Nephron (organoid): ENCODE data around the gene DDX59.

ENCODE experiments used
- H3K27ac Mint-ChIP-seq, 3 experiments: 2 replicates each; pipeline ENCODE4 v1.8.0; 2020; ENCODE audit warnings: mixed read lengths in 3 of 3, mild to moderate bottlenecking in 2 of 3, moderate library complexity in 1 of 3
- H3K27me3 Mint-ChIP-seq: 2 replicates; pipeline ENCODE4 v1.8.0; 2021; ENCODE audit warnings: low read depth, mild to moderate bottlenecking, moderate library complexity, mixed read lengths
- H3K36me3 Mint-ChIP-seq: 2 replicates; pipeline ENCODE4 v1.8.0; 2020; ENCODE audit warnings: low read depth, mixed read lengths
- H3K4me1 Mint-ChIP-seq: 2 replicates; pipeline ENCODE4 v1.8.0; 2020; ENCODE audit warnings: mixed read lengths
- H3K4me3 Mint-ChIP-seq, 3 experiments: 2 replicates each; pipeline ENCODE4 v1.8.0; 2020; ENCODE audit warnings: mild to moderate bottlenecking in 3 of 3, mixed read lengths in 3 of 3, moderate library complexity in 2 of 3
- H3K9me3 Mint-ChIP-seq: 2 replicates; pipeline ENCODE4 v1.8.0; 2020; ENCODE audit warnings: mixed read lengths
- CTCF ChIP-seq, 3 experiments: fragments of 200-600 bp; sonication (generic); IDR thresholded peaks; one replicate each; pipeline ENCODE4 v1.5.0; 2021; ENCODE audit warnings: antibody characterized with exemption in 3 of 3; ENCODE audit not compliant: unreplicated experiment in 3 of 3

DDX59 gene

DNA sequence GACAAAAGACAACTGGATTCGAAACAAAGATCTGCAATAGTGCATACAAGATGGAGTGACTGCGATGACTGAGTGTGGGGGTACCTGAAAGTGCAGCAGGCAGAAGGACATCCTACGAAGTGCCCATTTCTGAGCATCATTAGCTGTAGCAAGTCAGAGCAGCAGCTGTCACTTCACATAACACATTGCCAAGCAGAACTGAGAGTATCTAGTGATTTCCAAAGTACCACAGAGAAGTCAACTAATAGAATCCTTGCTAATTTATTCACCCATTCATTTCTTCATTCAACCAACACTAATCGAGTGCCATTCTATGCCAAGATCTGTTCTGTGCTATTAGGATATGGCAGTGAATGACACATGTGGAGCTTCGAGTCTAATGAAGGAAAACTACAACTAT, 37.4 kb upstream of the DDX59 start:
- H3K9me3 Mint-ChIP-seq, result no peaks in the 10 kb centered on the region
- peaks cover 7% of the 10 kb centered on the region for H3K27me3 Mint-ChIP-seq
- no peak overlapping the region for H3K27ac Mint-ChIP-seq
- no peaks in the 10 kb centered on the region for H3K36me3 Mint-ChIP-seq
- no peak for TF ChIP-seq CTCF (IDR thresholded peaks at IDR 0.05; ENCODE audit: unreplicated experiment in 3 of 3)
- no peaks in the 10 kb centered on the region for H3K4me1 Mint-ChIP-seq
- no peak overlapping the region for H3K4me3 Mint-ChIP-seq

- no peak overlapping the region for H3K4me3 Mint-ChIP-seq
- peaks cover 7% of the 10 kb centered on the region for H3K27me3 Mint-ChIP-seq
- no peaks in the 10 kb centered on the region for H3K9me3 Mint-ChIP-seq
- no peak overlapping the region for H3K27ac Mint-ChIP-seq
- H3K36me3 Mint-ChIP-seq, result no peaks in the 10 kb centered on the region
- no peak for TF ChIP-seq CTCF (IDR thresholded peaks at IDR 0.05; ENCODE audit: unreplicated experiment in 3 of 3)
- H3K4me1 Mint-ChIP-seq, result no peaks in the 10 kb centered on the region
These were observed 36.6 kb upstream of the DDX59 start for GRCh38 chr1:200706111-200706814.

DNA sequence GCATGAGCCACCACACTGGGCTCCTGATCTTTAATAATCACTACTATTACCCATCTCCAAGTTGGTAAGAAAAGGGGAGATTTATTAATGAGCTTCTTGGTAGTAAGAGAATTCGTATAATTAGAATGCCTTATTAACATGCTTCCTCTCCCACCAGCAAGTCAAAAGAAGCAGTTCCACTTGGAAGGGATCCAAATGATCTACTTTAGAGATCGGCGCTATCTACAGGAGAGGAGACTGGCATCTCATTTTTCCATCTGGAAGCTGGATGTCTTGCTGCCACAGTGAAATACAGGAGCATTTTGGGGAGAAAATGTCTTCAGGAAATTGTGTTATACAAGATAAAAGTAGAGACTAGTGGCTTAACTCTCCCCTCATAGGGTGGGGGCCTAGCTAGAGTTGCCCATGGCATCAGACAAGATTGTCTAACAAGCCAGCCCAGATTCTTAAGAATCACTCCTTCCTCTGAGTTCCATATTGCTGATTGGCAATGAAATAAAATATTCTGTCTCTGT, 35.3 kb upstream of the DDX59 start:
- Mint-ChIP-seq H3K27ac (no peak overlapping the region), H3K27me3 (peaks cover 7% of the 10 kb centered on the region), H3K36me3 (no peaks in the 10 kb centered on the region), H3K4me1 (no peaks in the 10 kb centered on the region), H3K9me3 (no peaks in the 10 kb centered on the region), H3K4me3 (no peak overlapping the region)
- no peak for TF ChIP-seq CTCF (IDR thresholded peaks at IDR 0.05; ENCODE audit: unreplicated experiment in 3 of 3)

DNA sequence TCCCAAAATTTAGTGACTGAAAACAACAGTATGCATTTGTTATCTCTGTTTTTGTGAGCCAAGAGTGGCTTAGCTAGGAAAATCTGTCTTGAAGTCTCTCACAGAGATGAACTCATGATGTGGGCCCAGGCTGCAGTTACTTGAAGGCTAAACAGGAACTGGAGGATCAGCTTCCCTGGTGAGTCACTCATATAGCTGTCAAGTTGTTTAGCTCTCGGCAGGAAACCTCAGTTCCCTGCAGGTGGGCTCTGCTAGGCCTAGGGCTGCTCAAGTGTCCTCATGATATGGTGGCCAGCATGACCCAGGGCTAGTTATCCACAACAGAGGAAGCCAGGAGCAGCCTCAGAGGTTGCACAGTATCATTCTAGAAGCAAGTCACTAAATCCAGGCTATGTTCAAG, 30.2 kb upstream of the DDX59 start:
- H3K27me3 Mint-ChIP-seq, result no peaks in the 10 kb centered on the region
- no peak overlapping the region for H3K27ac Mint-ChIP-seq
- H3K9me3 Mint-ChIP-seq, result peaks cover 5% of the 10 kb centered on the region
- H3K4me1 Mint-ChIP-seq, result peaks cover 3% of the 10 kb centered on the region
- H3K4me3 Mint-ChIP-seq, result no peak overlapping the region
- no peaks in the 10 kb centered on the region for H3K36me3 Mint-ChIP-seq
- TF ChIP-seq CTCF (IDR thresholded peaks at IDR 0.05; ENCODE audit: unreplicated experiment in 3 of 3), result no peak

DNA sequence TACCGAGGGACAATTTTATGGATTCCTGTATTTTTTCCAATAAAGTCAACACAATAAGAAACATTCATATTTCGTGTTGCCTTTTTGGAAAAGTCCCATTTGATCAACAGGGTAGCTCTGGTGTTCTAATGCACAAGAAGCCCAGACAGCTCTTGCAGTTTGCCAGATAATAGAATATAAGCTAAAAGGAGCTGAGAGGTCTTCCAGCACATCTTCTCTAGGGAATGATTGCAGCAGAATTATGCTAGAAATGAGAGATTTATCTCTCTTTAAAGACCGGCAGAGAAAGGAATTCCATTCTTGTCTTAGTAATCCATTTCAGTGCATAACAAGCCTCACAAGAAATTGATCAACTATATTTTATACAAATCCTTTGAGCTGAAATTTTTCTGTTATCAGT, 25.0 kb upstream of the DDX59 start:
- Mint-ChIP-seq H3K27me3 (no peaks in the 10 kb centered on the region), H3K36me3 (no peaks in the 10 kb centered on the region), H3K4me1 (peaks cover 10% of the 10 kb centered on the region), H3K4me3 (no peak overlapping the region), H3K27ac (no peak overlapping the region), H3K9me3 (peaks cover 5% of the 10 kb centered on the region)
- TF ChIP-seq CTCF (IDR thresholded peaks at IDR 0.05; ENCODE audit: unreplicated experiment in 3 of 3), result no peak

GRCh38 chr1:200693327-200693726, 23.6 kb upstream of the DDX59 start:
- no peak overlapping the region for H3K27ac Mint-ChIP-seq
- no peak overlapping the region for H3K4me3 Mint-ChIP-seq
- no peak for TF ChIP-seq CTCF (IDR thresholded peaks at IDR 0.05; ENCODE audit: unreplicated experiment in 3 of 3)
- peaks cover 3% of the 10 kb centered on the region for H3K9me3 Mint-ChIP-seq
- peaks cover 10% of the 10 kb centered on the region for H3K4me1 Mint-ChIP-seq
- no peaks in the 10 kb centered on the region for H3K27me3 Mint-ChIP-seq
- H3K36me3 Mint-ChIP-seq, result no peaks in the 10 kb centered on the region
